Activated CD4-positive, alpha-beta T cell treated with anti-CD3 and anti-CD28 coated beads for 36 hours (primary cell): ENCODE measurements around the gene HOXA11. TPM values are rescaled to one million over a fixed set of nuclear protein-coding genes. Genes with fewer than 3 reads are reported as not detected.

Source experiments
- ATAC-seq: fragments of 200-7000 bp; cut with Tn5 transposase; one replicate; pipeline ENCODE4 v1.10.0; 2021; ENCODE audit warnings: mild to moderate bottlenecking, moderate library complexity
- CTCF ChIA-PET: fragments of 350-600 bp; sonication (Branson Sonifier 250); formaldehyde crosslinking; loops from one replicate; lab custom pipeline; 2021; ENCODE audit warnings: antibody characterized with exemption; lab: Charles Lee
- POLR2A ChIA-PET: fragments of 350-600 bp; sonication (Branson Sonifier 250); formaldehyde crosslinking; loops from one replicate; lab custom pipeline; 2021; ENCODE audit warnings: antibody characterized with exemption, inconsistent platforms; lab: Charles Lee
- DNase-seq: peaks from one replicate; pipeline ENCODE4 v3.0.0-alpha.2; 2020
- H3K27ac Mint-ChIP-seq: one replicate; pipeline ENCODE4 v1.8.0; 2021; ENCODE audit warnings: mixed read lengths
- H3K27me3 Mint-ChIP-seq: one replicate; pipeline ENCODE4 v1.8.0; 2021; ENCODE audit warnings: mixed read lengths
- H3K36me3 Mint-ChIP-seq: one replicate; pipeline ENCODE4 v1.8.0; 2021; ENCODE audit warnings: low read depth, mixed read lengths
- H3K4me1 Mint-ChIP-seq: one replicate; pipeline ENCODE4 v1.8.0; 2021; ENCODE audit warnings: mixed read lengths
- H3K4me3 Mint-ChIP-seq: one replicate; pipeline ENCODE4 v1.8.0; 2021; ENCODE audit warnings: mild to moderate bottlenecking, moderate library complexity, mixed read lengths
- H3K9me3 Mint-ChIP-seq: one replicate; pipeline ENCODE4 v1.8.0; 2021; ENCODE audit warnings: low read depth, mixed read lengths
- intact Hi-C, 2 experiments: fragments of 100-400 bp; cut with DNase I in 1 of 2; cut with micrococcal nuclease in 1 of 2; formaldehyde crosslinking; loops; one replicate each; pipeline versions ENCODE4 v1.14.2 to v1.15.1; 2022 to 2024; cut with DNase I, micrococcal nuclease
- total RNA-seq, 2 experiments: library from RNA; stranded (reverse); gene quantifications; one replicate each; pipeline ENCODE4 v1.2.3, GENCODE V29; 2021

The HOXA11 gene
- total RNA-seq, 2 experiments from 2014 or later, result not detected

DNA sequence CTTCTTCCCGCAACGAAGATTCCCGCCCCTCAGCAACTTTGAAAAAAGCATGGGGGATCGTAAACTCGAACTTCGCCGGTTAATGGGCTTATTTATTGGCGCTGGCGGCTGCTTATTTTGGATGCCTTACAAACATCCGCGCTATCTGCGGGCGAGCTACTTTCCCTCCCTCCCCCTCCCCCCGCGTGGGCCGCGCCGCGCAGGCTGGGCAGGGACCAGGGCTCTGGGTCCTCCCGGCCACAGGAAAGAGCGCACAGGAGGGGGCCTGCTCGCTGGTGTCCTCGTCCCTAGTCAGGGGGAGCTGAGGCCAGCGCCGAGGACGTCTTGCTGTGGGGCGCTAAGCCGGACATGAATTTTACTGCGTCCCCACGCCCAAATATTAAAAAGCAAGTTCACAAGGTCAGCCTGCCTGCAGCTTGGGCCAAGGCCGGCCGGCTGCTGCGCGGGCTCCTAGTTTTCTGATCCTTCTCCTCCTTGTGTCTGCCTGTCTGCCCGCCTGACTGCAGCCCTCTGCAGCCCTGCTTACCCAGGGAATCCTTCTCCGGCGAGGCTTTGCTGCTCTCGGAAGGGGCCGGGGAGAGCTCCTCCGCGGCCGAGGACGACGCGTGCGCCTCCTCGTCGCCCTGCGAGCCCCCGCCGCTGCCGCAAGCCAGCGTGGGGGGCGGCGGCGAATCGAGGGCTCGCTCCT, 12.1 kb downstream of the HOXA11 start:
- CTCF ChIA-PET, result interaction anchor here (0.6 to 1.6 kb wide), 4 partner anchors 10 to 113 kb away, joined by 3 to 6 read pairs (median 4); no protein-coding TSS in a partner anchor
- POLR2A ChIA-PET, result interaction anchor here (0.6 kb wide), 1 partner anchor 312 kb away, joined by 7 read pairs; no protein-coding TSS in a partner anchor
- ATAC-seq (peak; percentile 14), DNase-seq (peak; percentile 31)
- H3K4me3 Mint-ChIP-seq, result no peak overlapping the region
- H3K9me3 Mint-ChIP-seq, result no peaks in the 10 kb centered on the region
- H3K36me3 Mint-ChIP-seq, result no peaks in the 10 kb centered on the region
- H3K4me1 Mint-ChIP-seq, result peaks cover 15% of the 10 kb centered on the region
- H3K27ac Mint-ChIP-seq, result no peak overlapping the region
- peaks cover 56% of the 10 kb centered on the region for H3K27me3 Mint-ChIP-seq
- intact Hi-C loops, result loop anchor here in 1 of 2 experiments (2.0 kb wide), 1 partner anchor 16 kb away; the partner anchor contains the start of gene HOXA7

DNA sequence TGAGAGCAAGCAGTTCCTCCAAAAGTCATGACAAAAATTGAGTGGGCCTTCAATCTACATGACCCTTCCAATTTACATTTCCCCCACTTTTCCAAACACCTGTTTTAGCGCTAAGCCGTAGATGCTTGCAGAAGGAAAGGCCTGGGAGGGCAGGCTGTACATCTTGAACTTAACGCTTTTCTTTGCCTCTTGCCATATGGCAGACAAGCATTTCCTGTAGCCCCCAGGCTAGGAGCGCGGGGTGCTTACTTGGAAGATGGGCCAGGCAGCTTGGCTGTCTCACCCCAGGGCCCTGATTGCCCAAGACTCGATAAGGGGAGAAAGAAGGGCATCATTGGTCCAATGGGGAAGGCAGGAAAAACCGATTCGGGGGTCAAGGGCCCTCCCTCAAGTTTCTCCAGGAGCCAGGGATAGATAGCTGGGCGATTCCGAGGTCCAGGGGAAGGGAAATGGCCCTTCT, 12.7 kb downstream of the HOXA11 start:
- Mint-ChIP-seq H3K27me3 (peaks cover 57% of the 10 kb centered on the region), H3K4me3 (peak overlapping the region; percentile 7), H3K9me3 (no peaks in the 10 kb centered on the region), H3K36me3 (no peaks in the 10 kb centered on the region), H3K4me1 (peaks cover 15% of the 10 kb centered on the region), H3K27ac (no peak overlapping the region)
- ChIA-PET POLR2A (no interaction called here), CTCF (interaction anchor here (0.6 to 1.6 kb wide), 4 partner anchors 10 to 114 kb away, joined by 3 to 5 read pairs (median 4); no protein-coding TSS in a partner anchor)
- DNase-seq, result no peak
- intact Hi-C loops, result loop anchor here in 1 of 2 experiments (2.0 kb wide), 1 partner anchor 16 kb away; the partner anchor contains the start of gene HOXA7
- no peak for ATAC-seq

DNA sequence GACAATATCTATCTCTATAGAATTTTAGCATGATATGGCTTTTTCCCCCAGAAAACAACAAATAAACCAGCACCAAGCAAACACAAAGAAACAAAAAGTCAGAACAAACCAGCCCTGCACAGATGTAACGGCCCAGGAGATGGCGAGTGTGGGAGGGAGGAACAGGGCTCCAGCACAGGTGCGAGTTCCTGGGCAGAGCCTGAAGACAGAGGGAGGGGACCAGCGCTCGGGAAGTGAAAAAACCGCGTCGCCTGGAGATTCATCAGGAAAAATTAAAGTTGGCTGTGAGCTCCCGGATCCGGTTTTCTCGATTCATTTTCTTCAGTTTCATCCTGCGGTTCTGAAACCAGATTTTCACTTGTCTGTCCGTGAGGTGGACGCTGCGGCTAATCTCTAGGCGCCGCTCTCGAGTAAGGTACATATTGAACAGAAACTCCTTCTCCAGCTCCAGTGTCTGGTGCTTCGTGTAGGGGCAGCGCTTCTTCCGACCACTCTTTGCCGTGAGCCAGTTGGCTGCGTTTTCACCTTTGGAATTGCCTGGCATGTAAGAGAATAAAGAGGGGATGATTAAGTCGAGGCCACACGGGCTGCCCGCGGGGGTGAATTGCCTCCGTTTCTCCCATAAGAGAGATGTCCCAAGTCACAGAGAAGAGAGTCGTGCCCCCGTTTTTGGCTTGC, 13.3 kb downstream of the HOXA11 start:
- H3K36me3 Mint-ChIP-seq, result no peaks in the 10 kb centered on the region
- H3K4me3 Mint-ChIP-seq, result no peak overlapping the region
- H3K9me3 Mint-ChIP-seq, result no peaks in the 10 kb centered on the region
- H3K4me1 Mint-ChIP-seq, result peaks cover 18% of the 10 kb centered on the region
- ATAC-seq, result no peak
- intact Hi-C loops, result loop anchor here (2.0 kb wide), 2 partner anchors 15 to 79 kb away; partner anchors contain the start of gene HOXA7 (in 1 of the 2)
- ChIA-PET CTCF (interaction anchor here (1.1 to 1.6 kb wide), 4 partner anchors 9 to 24 kb away, joined by 3 to 5 read pairs (median 4); no protein-coding TSS in a partner anchor), POLR2A (no interaction called here)
- H3K27ac Mint-ChIP-seq, result peak overlapping the region; percentile 9
- H3K27me3 Mint-ChIP-seq, result peaks cover 63% of the 10 kb centered on the region
- peak; percentile 35 for DNase-seq

DNA sequence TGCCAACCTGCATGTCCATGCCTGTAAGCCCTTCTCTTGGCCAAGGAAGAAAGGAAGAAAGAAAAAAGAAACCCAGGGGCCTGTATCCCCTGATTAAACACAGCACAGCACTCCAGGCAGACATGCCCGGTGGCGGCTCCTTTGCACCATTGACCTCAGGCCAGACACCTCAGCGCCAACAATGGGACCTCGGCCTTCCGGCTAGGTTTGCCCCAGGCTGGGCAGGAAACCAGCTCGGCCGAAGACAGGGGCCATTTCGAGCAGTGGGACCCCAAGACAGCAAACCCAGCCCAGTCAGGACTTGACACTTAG, 13.8 kb downstream of the HOXA11 start:
- no peak overlapping the region for H3K4me3 Mint-ChIP-seq
- peaks cover 65% of the 10 kb centered on the region for H3K27me3 Mint-ChIP-seq
- DNase-seq, result no peak
- no peaks in the 10 kb centered on the region for H3K36me3 Mint-ChIP-seq
- H3K27ac Mint-ChIP-seq, result no peak overlapping the region
- no peaks in the 10 kb centered on the region for H3K9me3 Mint-ChIP-seq
- ChIA-PET CTCF (interaction anchor here (1.1 to 1.3 kb wide), 2 partner anchors 18 to 25 kb away, joined by 3 to 5 read pairs; no protein-coding TSS in a partner anchor), POLR2A (no interaction called here)
- H3K4me1 Mint-ChIP-seq, result peaks cover 18% of the 10 kb centered on the region
- no peak for ATAC-seq
- intact Hi-C loops, result loop anchor here in 1 of 2 experiments (2.0 kb wide), 1 partner anchor 80 kb away; no protein-coding TSS in a partner anchor

DNA sequence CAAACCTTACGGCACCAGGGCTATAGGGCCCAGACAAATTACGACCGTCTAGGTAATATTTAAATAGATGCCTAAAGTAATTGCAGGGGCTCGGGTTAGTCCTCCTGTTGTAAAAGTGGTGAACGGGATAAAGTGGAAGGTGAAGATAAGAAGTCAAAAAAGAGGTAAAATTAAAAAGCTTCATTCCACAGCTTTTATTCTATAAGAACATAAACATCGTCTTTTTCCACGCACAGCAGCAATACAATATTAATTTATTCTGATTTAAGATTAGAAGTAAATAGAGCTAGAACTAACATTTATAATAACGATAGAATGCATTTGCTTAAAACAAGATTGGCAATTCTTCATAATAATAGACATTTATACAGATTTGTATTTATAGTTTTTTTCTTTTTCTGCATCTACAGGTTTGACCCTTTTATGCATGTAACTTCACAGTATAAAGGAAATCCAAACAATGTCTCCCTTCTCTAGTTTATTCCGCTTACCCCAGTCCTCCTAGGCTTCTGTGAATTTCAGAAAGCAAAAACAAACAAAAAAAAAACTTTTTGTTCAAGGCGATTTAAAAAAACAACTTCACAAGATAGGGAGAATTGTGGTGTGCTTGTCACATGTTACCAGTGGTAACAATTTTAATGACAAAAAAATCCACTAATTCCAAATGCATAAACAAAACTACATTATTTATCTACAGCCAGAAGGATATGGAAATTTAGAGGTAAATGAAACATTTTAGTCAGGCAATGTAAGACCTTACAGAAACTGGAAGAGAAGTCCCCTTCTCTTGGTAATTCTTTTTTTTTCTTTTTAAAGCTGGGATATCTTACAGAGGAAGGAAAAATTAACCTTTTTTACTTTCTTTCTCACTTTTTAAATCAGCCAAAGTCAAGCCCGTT, 14.4 kb downstream of the HOXA11 start:
- H3K4me3 Mint-ChIP-seq, result no peak overlapping the region

DNA sequence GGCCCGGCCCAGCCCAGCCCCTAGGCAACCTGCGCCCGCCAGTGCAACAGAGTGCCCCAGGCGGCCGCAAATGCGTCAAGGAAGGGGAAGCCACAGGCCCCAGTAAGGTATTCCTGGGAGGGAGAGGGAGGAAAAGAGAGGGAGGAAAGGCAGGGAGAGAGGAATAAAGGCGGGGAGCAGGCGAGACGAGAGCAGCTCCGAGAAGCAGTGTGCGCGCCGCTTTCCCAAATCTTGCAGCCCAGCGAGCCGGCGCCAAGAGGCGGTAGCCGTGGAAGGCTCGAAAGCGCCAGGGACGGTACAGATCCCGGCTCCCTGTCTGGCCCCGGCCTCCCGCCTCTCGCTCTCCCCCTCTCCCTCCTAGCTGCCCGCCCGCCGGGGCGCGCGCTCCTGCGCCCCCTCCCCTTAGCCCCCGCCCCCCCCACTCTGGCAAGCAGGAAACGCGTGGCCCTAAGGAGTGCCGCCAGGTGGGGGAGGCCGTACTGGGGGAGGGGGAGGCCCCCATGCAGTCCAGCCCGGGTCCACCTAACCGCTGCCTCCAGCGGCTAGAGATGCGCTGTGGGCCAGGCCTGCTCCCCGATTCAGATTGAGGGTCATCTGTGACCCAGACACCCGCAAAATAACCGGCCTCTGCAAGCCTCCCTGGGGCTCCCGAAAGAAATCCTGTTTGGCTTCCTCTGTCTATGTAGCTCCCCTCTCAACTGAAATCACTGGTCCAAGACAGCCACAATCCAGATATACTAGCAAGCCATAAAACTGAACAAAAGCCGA, 15.2 kb downstream of the HOXA11 start:
- ChIA-PET POLR2A (no interaction called here), CTCF (interaction anchor here (0.7 to 1.1 kb wide), 5 partner anchors 9 to 86 kb away, joined by 3 read pairs; partner anchors contain the start of gene HOXA3)
- H3K27ac Mint-ChIP-seq, result no peak overlapping the region
- H3K4me1 Mint-ChIP-seq, result peaks cover 25% of the 10 kb centered on the region
- no peak for ATAC-seq
- peaks cover 62% of the 10 kb centered on the region for H3K27me3 Mint-ChIP-seq
- H3K9me3 Mint-ChIP-seq, result no peaks in the 10 kb centered on the region
- no peak overlapping the region for H3K4me3 Mint-ChIP-seq
- intact Hi-C loops, result loop anchor here (2.0 to 5.0 kb wide), 6 partner anchors 15 to 1313 kb away; partner anchors contain the start of genes HOXA11 (in 1 of the 2) and HOXA13 (in 1 of the 2)
- H3K36me3 Mint-ChIP-seq, result no peaks in the 10 kb centered on the region
- DNase-seq, result peak; percentile 26

More for the DNA sequence above, 14.4 kb downstream of the HOXA11 start:
- Mint-ChIP-seq H3K27ac (no peak overlapping the region), H3K9me3 (no peaks in the 10 kb centered on the region), H3K4me1 (peaks cover 22% of the 10 kb centered on the region), H3K36me3 (no peaks in the 10 kb centered on the region), H3K27me3 (peaks cover 65% of the 10 kb centered on the region)
- ChIA-PET POLR2A (no interaction called here), CTCF (interaction anchor here (0.9 to 1.1 kb wide), 5 partner anchors 9 to 36 kb away, joined by 3 read pairs; partner anchors contain the start of gene HOXA3)
- intact Hi-C loops, result loop anchor here in 1 of 2 experiments (2.0 kb wide), 1 partner anchor 80 kb away; no protein-coding TSS in a partner anchor
- ATAC-seq (no peak), DNase-seq (no peak)

DNA sequence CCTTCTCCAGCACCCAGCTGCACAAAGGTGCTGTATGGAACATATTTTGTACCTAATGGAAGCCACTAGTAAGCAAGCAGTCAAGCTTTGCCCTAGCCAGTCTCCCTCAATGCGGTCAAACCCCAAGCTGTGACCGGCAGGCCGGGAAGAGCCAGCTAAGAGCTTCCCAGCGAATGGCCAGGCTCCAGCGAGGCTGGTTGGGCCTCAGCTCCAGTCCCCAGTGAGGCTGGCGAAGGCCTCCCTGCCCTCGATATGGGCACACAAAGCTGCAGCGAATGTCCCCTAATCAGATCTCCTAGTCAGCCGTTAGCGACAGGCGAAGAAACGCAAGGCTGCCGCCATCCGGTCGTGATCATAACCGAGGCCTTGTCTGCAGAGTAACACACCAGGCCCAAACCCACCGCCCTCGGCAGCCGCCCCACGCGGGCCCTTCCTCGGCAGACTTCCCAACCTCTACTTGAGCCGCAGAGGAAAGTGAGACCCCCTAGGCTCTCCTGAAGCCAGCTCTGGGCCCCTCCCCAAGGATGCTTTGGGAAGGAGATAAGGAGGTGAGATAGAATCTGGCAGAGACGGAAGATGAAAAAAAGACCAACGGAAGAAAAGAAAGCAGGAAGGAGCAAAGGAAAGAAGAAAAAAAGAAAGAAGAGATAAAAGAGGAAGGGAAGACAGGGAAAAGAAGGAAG, 16.6 kb downstream of the HOXA11 start:
- DNase-seq (peak; percentile 71), ATAC-seq (peak; percentile 45)
- POLR2A ChIA-PET, result no interaction called here
- H3K36me3 Mint-ChIP-seq, result no peaks in the 10 kb centered on the region
- peaks cover 73% of the 10 kb centered on the region for H3K27me3 Mint-ChIP-seq
- no peaks in the 10 kb centered on the region for H3K9me3 Mint-ChIP-seq
- no peak overlapping the region for H3K4me3 Mint-ChIP-seq
- intact Hi-C loops, result loop anchor here (1.0 to 5.0 kb wide), 6 partner anchors 14 to 1311 kb away; partner anchors contain the start of genes HOXA11 (in 1 of the 2) and HOXA13 (in 1 of the 2)
- H3K4me1 Mint-ChIP-seq, result peaks cover 32% of the 10 kb centered on the region
- H3K27ac Mint-ChIP-seq, result no peak overlapping the region
- CTCF ChIA-PET, result interaction anchor here (1.6 to 1.8 kb wide), 2 partner anchors 9 to 11 kb away, joined by 6 to 12 read pairs; no protein-coding TSS in a partner anchor

DNA sequence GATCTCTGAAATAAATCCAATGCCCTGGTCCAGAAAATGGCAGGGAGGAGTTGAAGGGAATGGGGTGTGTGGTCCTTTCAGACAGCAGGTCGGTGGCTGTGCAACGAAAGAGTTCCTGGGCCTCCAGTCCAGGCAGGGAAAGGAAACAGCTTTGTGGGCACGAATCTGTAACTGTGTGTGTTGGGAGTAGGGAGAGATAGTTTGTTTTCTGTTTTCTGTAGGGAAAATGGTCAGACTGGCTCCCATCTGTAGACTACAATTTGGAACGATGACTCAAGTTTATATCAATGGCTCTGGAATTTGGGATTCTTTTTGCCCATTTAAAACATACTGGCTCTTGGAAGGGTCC, 17.1 kb downstream of the HOXA11 start:
- POLR2A ChIA-PET, result no interaction called here

More for the DNA sequence above, 17.1 kb downstream of the HOXA11 start:
- peak; percentile 4 for DNase-seq
- Mint-ChIP-seq H3K9me3 (no peaks in the 10 kb centered on the region), H3K27me3 (peaks cover 75% of the 10 kb centered on the region), H3K36me3 (no peaks in the 10 kb centered on the region), H3K4me3 (no peak overlapping the region), H3K4me1 (peaks cover 32% of the 10 kb centered on the region), H3K27ac (no peak overlapping the region)
- ATAC-seq, result no peak
- intact Hi-C loops, result loop anchor here (1.0 to 5.0 kb wide), 7 partner anchors 13 to 1311 kb away; partner anchors contain the start of genes HOXA11 (in 1 of the 2) and HOXA13 (in 1 of the 2)
- CTCF ChIA-PET, result interaction anchor here (1.0 to 1.8 kb wide), 3 partner anchors 9 to 55 kb away, joined by 3 to 12 read pairs (median 6); no protein-coding TSS in a partner anchor
